GM19324 (cell line): ENCODE measurements around the gene CYP11A1.

Experiments used
- ATAC-seq: cut with Tn5 transposase; IDR thresholded peaks from one replicate; pipeline ENCODE4 v1.9.1; 2021; ENCODE audit warnings: mild to moderate bottlenecking, moderate library complexity; ENCODE audit not compliant: unreplicated experiment, low FRiP score

The CYP11A1 gene

DNA sequence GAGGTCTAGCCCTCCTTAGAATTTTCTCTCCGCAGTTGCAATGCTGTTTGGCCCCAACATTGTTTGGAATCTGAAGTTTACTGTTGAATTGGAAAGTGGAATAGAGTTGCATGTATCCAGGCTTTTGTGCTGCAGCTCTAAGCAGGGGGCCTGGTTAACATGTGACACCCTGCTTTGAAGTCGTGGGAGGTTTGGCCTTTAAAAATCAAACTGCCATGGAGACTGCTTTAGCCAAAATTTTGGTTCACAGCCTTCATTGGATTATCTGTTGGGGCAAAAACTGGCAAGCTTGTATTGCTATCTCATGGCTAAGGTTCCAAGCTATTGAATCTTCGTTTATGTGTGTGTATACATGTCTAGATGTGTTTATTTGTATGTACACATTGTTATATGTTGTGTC is 15.8 kb downstream of the CYP11A1 start:
- ATAC-seq: no peak

DNA sequence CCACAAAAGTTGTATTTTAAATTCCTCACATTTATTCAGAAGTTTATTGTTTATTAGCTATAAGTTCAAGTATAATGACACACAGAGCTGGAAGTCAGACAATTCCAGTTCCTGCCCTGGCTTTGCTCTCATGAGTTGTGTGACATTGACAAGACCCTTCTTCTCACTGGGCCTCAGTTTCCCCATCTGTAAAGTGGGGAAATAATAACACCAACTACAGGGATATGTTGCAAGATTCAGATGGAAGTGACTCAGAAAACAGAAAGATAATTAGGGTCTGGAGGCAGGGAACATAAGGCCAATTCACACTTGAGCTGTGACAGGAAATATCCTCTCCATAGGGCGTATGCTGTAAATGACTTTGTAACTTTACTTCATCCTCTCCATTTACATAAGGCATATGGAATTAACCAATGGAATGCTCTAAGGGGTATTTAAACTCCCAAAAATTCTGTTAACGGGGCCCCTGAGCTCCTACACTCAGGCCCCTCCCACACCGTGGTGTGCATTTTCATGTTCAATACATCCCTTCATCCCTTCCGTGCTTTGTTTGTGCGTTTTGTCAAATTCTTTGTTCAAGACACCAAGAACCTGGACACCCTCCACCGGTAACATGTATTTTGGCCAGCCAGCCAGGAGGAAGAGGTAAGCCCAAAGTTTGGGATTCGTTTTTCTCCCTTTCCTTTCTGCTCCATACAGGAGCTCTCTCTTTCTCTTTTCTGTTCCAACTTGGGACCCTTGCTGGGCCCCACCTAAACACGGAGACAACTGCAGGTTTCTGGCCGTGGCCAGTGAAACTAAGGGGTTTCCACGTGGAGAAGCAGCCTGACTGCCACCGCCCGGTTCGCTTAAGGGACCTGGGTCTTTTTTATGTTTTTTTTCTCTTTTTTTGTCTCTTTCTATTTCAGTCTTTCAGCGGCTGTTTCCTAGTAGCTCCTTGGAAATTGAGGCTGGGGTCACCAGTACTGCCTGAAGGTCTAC is 16.9 kb downstream of the CYP11A1 start:
- ATAC-seq: no peak

DNA sequence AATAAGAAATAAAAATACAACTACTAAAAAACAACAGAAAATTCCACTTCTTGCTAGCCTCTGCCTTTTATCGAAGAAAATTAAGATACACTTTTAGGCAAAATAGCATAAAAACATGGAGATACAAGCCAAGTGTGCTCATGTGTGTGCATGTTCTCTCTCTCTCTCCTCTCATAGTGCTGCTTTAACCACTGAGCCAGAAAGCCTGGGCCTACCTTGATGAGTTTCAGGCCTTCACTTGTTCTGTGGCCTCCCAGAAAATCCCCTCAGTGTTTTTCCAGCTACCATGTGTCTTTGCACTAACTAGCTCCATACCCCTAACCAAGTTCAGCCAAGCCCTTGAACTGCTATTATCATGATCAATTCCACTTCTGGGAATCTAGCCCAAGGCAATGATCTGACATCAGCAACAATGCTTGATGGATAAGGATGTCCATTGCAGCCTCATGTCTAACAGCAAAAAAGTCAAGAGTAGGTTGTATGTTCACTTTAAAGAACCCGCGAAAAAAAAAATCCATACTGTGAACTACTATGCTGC is 18.1 kb downstream of the CYP11A1 start:
- no peak for ATAC-seq

DNA sequence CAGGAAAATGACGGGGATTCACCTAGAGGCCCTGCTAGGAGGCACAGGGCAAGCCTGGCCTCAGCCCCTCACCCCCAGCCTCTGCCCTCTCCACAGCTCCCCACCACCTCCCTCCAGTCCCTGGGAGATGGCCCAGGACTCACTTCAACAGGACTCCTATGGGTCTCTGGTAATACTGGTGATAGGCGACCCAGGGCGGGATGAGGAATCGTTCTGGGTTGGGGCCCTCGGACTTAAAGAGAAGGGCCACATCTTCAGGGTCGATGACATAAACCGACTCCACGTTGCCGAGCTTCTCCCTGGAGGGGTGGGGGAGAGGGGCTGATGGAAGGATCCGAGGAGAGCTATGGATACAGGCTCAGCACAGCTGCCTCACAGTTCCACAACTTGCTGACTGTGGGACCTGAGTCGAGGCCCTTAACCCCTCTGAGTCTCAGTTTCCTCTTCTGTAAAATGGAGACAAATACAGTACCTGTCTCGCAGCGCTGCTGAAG is 19.6 kb downstream of the CYP11A1 start:
- ATAC-seq: no peak

DNA sequence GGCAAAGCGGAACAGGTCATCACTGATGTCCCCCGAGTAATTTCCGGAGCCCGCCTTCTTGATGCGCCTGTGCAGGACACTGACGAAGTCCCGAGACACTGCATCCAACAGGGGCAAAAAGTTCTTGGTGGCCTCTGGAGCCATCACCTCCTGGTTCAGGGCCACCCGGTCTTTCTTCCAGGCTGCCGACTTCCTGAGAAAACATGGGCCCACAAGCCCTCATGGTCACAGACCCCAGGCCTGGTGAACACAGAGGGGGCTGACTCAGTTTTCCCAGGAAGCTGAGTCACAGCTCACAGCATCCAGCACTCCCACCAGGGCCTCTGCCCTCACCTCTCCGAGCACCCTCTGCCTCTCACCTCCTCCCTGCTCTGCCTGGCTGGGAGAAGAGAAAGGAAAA is 22.4 kb downstream of the CYP11A1 start:
- ATAC-seq: no peak

DNA sequence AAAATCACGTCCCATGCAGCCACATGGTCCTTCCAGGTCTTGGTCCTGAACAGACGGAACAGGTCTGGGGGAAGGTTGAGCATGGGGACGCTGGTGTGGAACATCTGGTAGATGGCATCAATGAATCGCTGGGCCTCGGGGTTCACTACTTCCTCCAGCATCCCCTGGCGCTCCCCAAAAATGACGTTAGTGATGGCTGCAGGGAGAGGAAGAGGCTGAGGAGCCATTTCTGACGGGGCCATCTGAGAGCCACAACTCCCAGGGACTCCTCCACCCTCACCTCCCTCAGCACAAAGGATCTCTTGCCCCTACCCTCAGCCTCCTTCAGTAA is 23.7 kb downstream of the CYP11A1 start:
- no peak for ATAC-seq

DNA sequence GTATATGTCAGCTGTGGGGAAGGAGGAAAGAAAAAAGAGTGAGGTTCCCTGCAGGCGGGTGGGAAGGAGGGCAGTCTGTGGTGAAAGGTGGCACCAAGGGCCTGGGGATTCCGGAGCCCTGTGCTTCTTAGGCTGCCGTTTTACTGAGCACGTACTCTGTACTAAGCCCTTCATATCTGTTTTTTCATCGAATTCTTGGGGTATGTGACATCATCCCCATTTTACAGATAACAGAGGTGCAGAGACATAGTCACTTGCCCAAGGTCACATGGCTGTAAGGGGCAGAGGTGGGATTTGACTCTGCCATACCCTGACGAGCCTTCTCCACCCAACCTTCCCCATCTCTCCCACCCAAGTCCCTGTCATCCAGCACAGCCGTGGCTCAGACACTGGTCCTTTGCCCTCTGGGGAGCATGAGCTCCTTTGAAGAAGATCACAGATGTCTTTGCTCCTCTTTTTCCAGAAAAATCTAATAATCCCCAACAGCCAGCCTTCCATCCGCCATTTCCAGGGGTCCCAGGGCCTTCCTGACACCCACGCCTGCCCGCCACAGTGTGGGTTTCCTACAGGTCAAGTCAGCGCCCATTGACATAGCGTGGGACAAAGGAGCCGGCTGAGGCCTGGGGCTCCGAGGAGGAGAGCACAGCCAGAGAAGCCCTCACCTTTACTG is 24.2 kb downstream of the CYP11A1 start:
- no peak for ATAC-seq

DNA sequence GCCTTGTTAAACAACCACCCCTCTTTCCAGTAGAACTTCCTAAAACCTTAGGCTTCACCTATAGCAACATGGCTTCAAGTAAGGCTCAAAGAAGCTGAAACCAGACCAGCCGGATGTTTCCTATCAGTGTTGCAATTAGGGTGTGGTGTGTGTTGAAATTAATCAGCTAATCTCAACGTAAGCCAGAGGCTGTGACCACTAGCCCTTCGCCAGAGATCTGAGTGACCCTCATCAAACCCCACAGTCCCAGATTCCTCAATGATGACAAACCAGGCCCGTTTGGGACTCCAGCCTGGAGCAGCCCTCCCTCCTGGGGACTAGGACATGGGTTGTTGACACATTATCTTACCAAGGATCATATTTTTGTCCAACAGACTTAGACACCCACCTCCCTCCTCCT is 27.3 kb downstream of the CYP11A1 start:
- ATAC-seq: no peak

DNA sequence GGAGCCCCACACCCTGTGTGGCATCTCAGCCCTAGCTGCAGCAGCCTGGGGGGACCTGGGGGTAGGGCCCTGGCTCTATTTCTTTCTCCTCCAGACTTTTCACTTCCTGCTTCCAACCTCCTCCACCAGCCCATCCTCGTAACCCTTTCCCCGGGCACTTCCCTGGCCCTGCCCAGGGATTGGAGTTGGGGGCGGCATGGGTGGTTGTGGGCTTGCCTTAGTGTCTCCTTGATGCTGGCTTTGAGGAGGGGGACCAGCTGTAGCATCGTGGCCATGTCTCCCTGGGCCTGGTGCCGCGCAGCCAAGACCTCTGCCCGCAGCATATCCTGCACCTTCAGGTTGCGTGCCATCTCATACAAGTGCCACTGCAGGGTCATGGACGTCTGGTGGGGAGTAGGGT is 28.1 kb downstream of the CYP11A1 start:
- ATAC-seq: no peak

DNA sequence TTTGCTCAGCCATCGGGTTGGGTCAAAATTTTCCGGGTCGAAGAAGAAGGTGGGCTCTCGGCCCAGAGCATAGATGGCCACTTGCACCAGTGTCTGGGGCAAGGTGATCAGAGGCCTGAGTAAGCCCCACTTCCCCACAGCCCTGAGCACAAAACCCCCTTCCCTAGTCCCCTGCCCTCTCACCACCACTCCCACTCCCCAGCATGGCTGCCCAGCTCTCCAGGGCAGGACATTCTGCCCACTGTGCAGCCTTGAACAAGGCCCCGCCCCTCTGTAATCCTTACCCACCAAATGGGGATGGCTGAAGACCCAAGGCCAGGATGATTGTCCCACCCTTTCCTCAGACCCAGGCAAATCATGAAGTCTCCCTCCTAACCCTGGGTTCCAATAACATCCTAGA is 28.8 kb downstream of the CYP11A1 start:
- no peak for ATAC-seq

DNA sequence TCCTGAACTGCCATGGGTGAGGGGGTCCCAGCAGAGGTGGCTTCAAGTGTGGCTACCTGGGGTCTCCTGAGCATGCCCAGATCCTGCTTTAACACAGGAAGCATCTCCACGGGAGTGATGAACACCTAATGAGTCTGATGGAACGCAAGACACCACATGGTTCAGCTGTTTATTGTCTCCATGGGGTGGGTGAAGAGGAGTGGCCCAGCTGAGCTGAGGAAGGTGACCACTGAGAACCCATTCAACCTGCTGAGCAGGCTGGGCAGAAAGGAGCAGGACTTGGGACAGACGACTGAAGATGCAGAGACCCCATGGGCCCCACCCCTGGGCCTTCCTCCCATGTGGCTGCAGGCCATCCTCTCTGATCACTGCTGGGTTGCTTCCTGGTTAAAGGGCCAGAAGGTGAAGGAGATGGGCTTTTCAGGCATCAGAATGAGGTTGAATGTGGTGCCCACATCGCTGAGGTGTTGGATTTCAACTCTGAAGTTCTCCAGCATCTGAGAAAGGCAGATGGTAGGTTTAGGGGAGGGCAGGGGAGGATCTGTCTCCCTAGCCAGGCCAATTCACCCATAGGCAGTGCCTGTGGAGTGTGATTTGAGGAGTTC is 29.7 kb downstream of the CYP11A1 start:
- no peak for ATAC-seq

DNA sequence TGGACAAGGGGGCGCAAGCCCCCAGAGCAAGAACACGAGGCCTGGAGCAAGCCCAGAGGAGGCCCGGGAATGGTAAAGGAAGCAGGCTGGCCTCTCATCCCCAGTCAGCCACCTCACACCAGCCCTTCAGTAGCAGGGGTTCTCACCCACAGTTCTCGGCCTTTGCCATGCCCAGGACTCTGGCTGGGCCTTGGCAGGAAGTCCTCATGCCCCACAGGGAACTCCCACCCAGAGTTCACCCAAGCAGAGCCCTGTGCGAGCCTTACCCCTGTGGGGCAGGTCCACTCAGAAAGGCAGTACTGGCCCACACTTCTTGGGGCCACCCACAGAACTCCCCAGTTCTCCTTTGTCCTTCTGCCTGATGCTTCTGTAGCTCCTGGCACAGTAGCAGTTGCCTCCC is 30.3 kb downstream of the CYP11A1 start:
- ATAC-seq: no peak

DNA sequence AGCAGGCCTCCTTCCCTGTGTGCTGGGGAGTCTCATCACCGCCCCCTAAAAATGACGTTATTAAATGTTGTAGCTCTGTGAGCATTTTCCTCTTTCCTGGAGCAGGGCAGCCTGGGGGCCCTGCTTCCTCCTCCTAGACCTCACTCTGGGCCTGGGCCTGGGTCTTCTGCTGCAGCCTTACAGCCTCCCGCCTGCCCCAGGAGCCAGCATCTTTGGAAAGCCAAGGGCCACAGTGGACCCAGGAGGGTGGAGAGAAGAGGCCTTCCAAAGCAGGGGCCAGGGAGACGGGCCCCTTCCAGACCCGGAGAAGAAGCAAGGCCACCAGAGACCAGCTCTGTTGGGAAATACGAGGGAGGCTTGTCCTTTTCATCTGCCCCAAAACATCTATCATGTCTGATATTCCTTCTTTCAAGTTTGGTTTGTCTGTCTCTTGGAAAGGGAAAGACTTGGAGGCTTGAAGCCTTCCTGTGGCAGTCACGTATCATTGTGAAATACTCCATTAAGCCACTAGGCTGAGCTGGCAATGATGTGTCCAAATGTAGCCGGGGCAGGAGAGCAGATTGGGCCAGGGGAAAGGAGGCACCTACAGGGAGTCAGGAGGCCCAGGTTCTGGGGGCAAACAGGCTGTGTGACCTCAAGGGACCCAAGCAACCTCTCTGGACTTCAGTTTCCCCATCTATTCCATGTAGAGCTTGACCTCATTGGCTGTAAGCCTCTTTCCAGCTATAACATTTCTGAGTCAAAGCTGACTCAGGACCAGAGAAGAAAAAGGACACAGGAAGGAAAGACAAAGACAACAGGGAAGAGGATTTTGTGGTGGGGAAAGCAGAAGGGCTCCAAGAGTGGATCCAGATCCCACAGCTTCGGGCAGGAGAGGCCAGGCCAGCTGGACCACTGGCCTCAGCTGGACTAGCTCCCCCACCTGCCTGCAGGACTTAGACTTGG is 31.1 kb downstream of the CYP11A1 start:
- no peak for ATAC-seq

DNA sequence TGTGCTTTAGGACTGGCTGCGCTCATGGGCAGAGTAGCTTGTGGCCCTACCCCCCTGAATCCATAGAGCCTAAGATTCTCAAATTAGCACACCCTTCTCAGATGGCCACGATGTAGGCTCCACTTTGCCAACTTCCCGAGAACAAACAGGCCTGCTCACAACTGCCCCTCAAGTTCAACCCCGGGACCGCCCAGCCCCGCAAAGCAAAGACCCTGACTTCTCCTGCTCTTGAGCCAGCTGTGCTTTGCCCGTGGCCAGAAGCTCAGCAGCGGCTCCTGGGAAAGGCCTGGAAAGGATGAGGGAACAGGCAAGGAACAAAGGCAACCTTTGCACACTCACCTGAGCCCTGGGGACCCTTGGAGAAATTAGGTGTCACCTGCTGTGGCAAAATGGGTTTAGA is 32.0 kb downstream of the CYP11A1 start:
- ATAC-seq: no peak

DNA sequence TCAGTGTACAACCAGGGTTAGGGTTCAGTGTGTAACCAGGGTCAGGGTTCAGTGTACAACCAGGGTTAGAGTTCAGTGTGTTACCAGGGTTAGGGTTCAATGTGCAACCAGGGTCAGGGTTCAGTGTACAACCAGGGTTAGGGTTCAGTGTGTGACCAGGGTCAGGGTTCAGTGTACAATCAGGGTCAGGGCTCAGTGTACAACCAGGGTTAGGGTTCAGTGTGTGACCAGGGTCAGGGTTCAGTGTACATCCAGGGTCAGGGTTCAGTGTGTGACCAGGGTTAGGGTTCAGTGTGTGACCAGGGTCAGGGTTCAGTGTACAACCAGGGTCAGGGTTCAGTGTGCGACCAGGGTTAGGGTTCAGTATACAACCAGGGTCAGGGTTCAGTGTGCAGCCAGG is 33.3 kb downstream of the CYP11A1 start:
- no peak for ATAC-seq

DNA sequence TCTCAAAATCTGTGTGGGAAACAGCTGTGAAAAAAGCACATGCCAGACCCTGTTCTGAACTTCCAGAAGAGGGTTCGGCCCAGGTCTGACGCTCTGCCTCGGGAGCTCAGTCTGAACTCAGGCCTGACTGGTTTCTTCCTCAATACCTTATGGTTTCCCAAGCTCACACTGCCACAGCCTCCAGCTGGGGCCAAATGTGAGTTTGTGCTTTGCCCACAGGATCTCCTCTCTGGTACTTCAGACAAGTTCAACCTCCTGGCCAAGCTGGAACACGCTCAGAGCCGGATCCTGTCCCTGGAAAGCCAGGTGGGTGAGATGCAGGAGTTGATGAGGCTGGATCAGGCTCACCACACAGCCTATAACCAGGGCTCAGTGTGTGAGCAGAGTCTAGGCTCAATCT is 33.8 kb downstream of the CYP11A1 start:
- ATAC-seq: no peak

DNA sequence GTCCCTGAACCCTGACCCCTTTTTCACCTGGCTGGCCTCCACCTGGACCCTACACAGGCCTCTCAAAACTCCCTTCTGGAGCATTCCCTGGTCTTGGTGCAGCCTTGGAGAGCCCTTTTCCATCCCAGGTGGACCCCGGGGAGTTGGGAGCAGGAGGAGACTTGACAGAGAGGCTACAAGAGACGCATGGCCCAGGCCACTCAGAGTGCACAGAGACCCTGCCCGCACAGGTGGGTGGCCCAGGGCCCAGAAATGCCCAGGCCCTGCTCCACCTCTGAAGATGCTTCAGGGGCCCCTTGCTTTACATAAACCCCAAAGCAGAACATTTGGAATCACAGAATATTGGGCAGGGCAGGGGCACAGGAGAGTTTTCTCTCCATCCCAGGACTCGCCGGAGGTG is 34.4 kb downstream of the CYP11A1 start:
- ATAC-seq: no peak

DNA sequence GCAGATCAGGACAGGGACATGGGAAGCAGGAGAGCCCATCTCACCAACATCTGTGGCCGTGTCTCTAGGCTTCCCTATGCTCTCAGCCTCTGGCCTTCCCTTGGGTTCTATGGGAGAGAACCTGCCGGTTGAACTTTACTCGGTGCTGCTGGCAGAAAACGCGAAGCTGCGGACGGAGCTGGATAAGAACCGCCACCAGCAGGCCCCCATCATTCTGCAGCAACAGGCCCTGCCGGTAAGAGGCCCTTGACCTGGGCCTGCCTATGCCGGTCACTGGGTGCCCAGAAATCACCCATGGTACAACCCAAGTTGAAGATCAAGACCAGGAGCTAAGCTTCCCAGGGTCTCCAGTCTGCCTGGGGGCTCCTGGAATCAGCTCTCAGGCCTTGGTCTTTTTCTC is 34.8 kb downstream of the CYP11A1 start:
- ATAC-seq: no peak

DNA sequence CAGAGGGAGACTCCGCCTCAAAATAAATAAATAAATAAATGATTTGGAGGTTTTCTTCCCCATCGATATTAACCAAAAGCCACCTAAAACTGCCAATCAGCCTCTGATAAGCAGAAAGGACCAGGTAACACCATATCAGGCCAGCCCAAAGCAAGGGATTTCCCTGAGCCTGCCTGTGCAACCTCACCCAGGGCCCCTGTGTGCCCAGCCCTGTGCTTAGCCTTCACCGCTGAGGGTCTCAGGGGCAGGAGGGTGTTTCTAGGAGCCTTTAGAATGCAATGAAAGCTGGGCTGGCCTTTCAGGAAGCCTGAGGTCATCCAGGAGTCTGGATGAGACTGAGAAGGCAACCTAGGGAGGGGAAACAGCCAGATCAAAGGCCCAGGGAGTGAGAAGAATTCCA is 35.4 kb downstream of the CYP11A1 start:
- no peak for ATAC-seq

DNA sequence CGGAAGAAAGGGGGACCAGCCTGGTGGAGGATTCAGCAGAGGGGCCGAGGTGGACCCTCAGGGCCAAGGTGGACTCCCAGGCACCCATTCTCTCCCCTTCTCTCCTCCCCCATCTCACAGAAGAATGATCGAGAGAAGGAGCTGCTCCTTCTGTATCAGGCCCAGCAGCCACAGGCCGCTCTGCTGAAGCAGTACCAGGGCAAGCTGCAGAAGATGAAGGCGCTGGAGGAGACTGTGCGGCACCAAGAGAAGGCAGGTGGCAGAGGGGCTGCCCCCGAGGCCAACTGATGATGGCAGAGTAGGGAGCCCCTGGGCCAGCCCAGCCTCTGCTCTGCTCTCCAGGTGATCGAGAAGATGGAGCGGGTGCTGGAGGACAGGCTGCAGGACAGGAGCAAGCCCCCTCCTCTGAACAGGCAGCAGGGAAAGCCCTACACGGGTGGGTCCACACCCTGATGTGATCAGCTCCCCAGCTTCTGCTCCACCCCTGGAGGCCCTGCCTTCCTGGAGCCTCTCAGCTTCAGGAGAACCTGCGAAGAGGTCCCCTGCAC is 36.5 kb downstream of the CYP11A1 start:
- no peak for ATAC-seq
